AG09309 (cell line): ENCODE data around the gene NFATC1.

Experiments used
- DNase-seq: peaks from one replicate; pipeline ENCODE4 v3.0.0-alpha.2; 2010; ENCODE audit warnings: low read depth
- H3K4me3 ChIP-seq: 2 replicates; pipeline ENCODE4 v1.5.1; 2011; ENCODE audit warnings: mild to moderate bottlenecking, low read depth, low read length, moderate library complexity; ENCODE audit not compliant: control insufficient read depth
- TF ChIP-seq, protein P1 (sequence below): IDR thresholded peaks from 2 replicates; pipeline ENCODE4 v1.5.1; 2011; ENCODE audit warnings: mild to moderate bottlenecking, low read depth, low read length, inconsistent platforms; ENCODE audit not compliant: insufficient read depth, control insufficient read depth; ENCODE audit errors: missing control alignments

The NFATC1 gene

GRCh38 chr18:79395761-79396404, at the start of gene NFATC1:
Gene NFATC1 (plus strand): TSS chr18:79395930. CDS start chr18:79396225, 295 bp downstream.
- DNase-seq: no peak
- TF ChIP-seq, protein P1, sequence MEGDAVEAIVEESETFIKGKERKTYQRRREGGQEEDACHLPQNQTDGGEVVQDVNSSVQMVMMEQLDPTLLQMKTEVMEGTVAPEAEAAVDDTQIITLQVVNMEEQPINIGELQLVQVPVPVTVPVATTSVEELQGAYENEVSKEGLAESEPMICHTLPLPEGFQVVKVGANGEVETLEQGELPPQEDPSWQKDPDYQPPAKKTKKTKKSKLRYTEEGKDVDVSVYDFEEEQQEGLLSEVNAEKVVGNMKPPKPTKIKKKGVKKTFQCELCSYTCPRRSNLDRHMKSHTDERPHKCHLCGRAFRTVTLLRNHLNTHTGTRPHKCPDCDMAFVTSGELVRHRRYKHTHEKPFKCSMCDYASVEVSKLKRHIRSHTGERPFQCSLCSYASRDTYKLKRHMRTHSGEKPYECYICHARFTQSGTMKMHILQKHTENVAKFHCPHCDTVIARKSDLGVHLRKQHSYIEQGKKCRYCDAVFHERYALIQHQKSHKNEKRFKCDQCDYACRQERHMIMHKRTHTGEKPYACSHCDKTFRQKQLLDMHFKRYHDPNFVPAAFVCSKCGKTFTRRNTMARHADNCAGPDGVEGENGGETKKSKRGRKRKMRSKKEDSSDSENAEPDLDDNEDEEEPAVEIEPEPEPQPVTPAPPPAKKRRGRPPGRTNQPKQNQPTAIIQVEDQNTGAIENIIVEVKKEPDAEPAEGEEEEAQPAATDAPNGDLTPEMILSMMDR: no peak
- H3K4me3 ChIP-seq: peak within 1 kb of the TSS; percentile 50

DNA sequence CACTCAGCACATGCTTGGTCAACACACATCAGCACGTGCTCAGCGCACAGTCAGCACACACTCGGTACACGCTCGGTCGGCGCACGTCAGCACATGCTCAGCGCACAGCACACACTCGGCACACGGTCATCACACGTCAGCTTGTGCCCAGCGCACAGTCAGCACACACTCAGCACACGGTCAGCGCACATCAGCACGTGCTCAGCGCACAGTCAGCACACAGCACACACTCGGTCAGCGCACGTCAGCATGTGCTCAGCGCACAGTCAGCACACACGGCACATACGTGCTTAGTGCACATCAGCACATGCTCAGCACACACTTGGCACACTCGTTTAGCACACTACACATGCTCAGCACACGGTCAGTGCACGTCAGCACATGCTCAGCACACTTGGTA, 49.7 kb upstream of the NFATC1 start:
- TF ChIP-seq, protein P1: no peak
- no peak for DNase-seq

DNA sequence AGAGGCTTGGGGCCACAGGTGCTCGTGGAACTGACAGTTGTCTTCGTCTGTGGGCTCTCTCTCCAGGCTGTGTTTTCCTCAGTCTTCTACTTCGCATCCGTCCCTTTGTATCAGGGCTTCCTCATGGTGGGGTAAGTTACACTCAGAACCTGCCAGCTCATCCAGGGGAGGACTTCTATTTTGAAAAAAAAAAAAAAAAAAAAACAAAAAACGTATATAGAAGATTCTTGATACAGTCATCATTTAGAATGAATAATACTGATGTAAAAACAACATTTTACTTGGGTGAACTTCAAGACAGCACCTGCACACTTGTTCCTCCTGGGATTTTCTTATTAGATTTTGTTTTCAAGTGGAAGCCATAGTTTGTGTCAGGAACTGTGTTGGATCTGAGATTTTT, 47.7 kb upstream of the NFATC1 start:
- no peak overlapping the region for H3K4me3 ChIP-seq
- no peak for DNase-seq
- TF ChIP-seq, protein P1: no peak

More for the DNA sequence above, 49.7 kb upstream of the NFATC1 start:
- no peak overlapping the region for H3K4me3 ChIP-seq

DNA sequence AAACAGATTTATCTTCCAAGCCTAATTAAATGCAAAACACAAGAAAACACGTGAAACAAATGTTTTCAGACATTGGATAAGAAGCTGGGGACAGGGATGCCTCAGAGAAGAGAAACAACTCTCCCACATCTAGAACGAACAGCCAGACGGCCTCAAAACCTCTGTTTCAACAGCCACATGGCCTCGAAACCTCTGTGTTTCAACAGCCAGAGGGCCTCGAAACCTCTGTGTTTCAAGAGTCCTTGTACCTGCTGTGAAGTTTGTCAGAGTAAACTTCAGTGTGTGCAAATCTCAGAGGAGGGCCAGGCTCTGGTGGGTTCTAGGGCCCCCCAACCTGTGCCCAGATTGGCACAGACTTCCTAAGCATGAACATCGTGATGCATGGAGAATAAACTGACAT, 43.3 kb upstream of the NFATC1 start:
- TF ChIP-seq, protein P1: no peak
- DNase-seq: no peak
- H3K4me3 ChIP-seq: no peak overlapping the region

- DNase-seq: no peak
- no peak overlapping the region for H3K4me3 ChIP-seq
- TF ChIP-seq, protein P1: no peak
Observed at GRCh38 chr18:79353267-79353666, 42.5 kb upstream of the NFATC1 start.

GRCh38 chr18:79354350-79354749, 41.4 kb upstream of the NFATC1 start:
- TF ChIP-seq, protein P1: no peak
- DNase-seq: no peak
- no peak overlapping the region for H3K4me3 ChIP-seq
